GM21825 (cell line): ENCODE measurements around the gene F3.
"Not testable (repeated sequence)": the region's sequence is repeated elsewhere in the genome, so short reads cannot be mapped to it uniquely, and the experiment has no call there.

Experiments
- ATAC-seq: cut with Tn5 transposase; IDR thresholded peaks from one replicate; pipeline ENCODE4 v1.9.1; 2021; ENCODE audit warnings: mild to moderate bottlenecking, moderate library complexity; ENCODE audit not compliant: unreplicated experiment

F3 gene

GRCh38 chr1:94541246-94542087, at the start of gene F3:
F3 (minus strand) TSS chr1:94541759; CDS start chr1:94541636, 123 bp downstream.
- peak; percentile 77 for ATAC-seq

GRCh38 chr1:94590203-94591137, 48.9 kb upstream of the F3 start:
- ATAC-seq = no peak

DNA sequence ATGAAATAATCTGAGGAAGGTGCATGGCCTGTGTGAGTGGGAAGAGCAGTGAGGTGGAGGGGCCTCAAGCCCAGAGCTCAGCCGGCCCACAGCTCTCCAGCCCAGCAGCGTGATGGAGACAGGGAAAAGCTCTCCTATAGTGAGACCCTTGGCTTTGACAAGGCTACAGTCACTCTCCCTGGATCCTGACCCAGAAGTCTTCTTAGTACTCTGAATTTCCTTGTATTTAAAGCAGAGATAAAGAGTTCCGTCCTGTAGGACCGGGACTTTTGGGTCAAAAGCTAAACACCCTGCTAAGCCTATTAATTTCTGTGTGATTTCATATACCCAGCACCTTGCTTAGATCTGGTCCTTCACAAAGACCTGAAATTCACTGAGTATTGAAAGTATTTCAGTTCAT, 48.2 kb upstream of the F3 start:
- ATAC-seq = no peak

DNA sequence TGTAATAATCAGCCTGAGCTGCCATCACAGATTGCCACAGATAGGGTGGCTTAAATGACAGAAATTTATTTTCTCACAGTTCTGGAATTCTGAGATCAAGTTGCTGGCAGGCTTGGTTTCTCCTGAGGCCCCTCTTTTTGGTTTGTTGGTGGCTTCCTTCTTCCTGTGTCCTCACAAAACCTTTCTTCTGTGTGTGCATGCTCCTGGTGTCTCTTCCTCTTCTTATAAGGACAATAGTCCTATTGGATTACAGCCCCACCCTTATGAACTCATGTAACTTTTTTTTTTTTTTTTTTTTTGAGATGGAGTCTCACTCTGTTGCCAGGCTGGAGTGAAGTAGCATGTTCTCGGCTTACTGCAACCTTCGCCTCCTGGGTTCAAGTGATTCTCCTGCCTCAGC, 41.0 kb upstream of the F3 start:
- no peak for ATAC-seq

DNA sequence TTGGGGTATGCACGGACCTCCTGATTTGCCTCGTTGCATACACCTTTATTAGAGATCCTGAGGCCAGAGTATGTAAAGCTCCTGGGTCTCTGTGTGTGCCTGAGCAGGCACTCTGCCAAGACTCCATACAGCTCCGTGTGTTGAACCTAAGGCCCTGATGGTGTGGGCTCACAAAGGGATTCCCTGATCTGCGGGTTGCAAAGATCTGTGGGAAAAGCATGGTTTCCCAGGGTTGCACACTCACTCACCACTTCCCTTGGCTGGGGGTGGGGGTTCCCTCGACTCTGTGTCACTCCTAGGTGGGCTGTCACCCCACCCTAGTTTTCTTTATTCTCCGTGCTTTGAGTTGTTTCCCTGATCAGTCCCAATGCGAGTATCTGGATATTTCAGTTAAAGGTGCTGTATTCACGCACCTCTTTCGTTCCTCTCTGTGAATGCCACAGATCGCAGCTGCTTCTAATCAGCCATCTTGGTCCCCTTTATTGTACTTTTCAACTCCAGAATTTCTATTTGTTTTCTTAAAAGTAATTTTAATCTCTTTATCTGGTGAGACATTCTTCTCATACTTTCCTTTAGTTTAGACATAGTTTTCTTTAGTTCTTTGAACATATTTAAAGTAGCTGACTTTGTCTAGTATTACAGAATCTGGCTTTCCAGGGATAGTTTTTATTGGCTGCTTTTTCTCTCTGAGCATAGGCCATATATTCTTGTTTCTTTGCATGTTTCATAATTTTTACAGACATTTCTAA, 39.0 kb upstream of the F3 start:
- no peak for ATAC-seq

DNA sequence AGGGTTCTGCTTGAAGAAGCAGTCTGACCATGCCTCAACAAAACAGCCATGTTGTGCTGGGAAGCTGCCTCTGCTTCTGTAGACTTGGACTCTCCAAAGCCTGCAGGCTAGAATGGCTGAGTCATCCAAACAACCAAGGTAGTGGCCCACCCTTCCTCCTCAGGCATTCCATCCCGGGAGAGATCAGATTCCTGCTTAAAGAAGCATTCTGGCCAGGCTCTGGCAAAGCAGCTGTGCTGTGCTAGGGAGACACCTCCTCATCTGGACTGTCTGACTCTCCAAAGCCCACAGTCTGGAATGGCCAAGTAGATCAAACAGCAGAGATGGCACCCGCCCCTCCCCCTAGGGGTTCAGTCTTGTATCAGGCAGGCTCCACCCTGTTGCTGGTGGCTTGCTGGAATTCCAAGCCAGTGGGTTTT, 38.3 kb upstream of the F3 start:
- no peak for ATAC-seq

GRCh38 chr1:94578856-94579255, 37.3 kb upstream of the F3 start:
- no peak for ATAC-seq

DNA sequence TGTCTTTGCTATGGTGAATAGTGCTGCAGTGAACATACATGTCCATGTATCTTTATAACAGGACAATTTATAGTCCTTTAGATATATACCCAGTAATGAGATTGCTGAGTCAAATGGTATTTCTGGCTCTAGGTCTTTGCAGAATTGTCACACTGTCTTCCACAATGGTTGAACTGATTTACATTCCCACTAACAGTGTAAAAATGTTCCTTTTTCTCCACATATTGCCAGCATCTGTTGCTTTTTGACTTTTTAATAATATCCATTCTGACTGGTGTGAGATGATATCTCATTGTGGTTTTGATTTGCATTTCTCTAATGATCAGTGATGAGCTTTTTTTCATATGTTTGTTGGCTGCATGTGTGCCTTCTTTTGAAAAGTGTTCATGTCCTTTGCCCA, 32.4 kb upstream of the F3 start:
- ATAC-seq = not testable (repeated sequence)

DNA sequence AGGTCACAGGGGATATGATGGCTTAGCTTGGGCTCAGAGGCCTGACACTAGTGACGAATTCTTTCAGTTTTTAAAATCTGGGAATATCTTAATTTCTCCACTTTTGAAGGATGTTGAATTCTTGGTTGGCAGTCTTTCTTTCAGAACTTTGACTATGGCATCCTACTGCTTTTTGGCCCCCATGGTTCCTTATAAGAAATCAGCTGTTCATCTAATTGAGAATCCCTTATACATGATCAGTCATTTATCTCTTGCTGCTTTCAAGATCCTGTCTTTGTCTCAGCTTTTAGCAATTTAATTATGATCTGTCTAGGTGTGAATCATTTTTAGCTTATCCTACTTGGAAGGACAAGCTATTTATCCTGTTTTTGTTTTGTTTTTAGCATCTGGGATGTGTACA, 31.2 kb upstream of the F3 start:
- ATAC-seq = no peak

DNA sequence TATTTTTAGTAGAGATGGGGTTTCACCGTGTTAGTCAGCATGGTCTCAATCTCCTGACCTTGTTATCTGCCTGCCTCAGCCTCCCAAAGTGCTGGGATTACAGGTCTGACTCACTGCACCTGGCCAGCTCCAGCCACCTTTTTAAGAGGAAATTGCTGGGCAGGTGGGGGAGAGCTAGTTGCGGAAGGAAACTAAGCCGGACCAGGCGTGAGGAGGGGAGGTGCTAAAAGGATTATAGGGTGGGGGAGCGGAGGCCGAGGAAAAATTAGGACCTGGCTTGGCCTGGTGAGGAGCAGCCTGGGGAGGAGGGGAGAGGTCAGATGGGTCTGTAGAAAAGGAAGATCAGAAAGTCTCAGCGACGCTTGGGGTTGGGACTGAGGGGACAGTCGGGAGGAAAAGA, 29.4 kb upstream of the F3 start:
- not testable (repeated sequence) for ATAC-seq

- ATAC-seq = not testable (repeated sequence)
Observed at GRCh38 chr1:94568806-94569205, 27.2 kb upstream of the F3 start.

- ATAC-seq = not testable (repeated sequence)
Observed at GRCh38 chr1:94567975-94568607, 26.5 kb upstream of the F3 start.

DNA sequence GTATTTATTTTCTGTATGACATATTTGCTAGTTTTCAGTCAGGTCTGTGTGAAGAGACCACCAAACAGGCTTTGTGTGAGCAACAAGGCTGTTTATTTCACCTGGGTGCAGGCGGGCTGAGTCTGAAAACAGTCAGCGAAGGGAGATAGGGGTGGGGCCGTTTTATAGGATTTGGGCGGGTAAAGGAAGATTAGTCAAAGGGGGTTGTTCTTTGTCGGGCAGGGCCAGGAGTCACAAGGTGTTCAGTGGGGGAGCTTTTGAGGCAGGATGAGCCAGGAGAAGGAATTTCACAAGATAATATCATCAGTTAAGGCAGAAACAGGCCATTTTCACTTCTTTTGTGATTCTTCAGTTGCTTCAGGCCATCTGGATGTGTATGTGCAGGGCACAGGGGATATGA, 24.9 kb upstream of the F3 start:
- not testable (repeated sequence) for ATAC-seq

DNA sequence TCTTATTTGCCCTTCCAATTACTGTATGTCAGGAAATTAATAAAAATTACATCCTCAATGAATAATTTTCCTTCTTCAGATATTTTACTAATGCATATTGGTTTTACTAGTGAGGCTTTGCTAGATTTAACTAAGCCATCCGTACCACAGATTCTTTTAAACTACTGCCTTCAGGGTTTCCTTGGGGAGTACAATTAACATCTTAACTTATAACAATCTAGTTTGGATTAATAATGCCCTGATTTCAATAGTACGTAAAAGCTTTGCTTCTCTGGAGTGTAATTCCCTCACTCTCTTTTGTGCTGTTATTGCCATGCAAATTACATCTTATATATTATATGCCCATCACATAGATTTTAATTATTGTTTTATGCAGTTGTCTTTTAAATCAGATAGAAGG, 24.3 kb upstream of the F3 start:
- ATAC-seq = no peak

GRCh38 chr1:94562519-94563260, 21.1 kb upstream of the F3 start:
- ATAC-seq = no peak

GRCh38 chr1:94560333-94560732, 18.8 kb upstream of the F3 start:
- no peak for ATAC-seq

DNA sequence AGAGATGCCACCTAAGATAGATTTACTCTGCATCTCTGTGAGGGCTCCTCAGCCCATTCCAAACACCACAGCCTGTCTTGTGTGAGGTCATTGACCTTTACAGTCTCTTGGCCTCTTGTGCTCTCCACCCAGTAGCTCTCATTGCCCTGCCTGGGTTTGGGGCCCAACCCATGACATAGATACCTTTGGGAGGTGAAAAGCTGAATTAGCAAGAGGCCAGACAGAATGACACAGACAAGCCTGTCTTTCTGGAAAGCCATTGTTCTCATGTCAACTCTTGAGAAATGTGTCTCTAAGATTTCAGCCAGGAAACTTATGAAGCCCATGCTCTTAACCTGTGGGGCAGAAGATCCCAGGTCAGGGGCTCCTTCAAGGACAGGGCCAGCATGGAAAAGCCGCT, 18.4 kb upstream of the F3 start:
- no peak for ATAC-seq

DNA sequence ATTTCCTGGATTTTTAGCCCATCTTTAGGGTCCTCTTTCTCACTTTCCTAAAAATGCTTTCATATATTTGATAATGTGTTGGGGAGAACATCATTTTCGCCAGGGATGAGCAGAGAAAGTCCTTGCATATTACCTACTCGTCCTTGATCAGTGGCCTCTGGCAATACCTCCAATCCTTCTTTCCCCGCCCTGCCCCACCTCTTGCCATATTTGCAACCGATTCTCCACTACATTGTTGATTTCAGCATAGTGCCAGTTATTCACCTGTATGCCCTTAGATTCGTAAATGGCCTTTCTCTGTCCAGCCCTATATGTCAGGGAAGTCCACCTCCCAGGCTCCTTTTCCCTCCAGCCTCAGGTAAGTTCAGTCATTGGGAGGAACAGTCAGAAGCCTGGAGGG, 13.5 kb upstream of the F3 start:
- no peak for ATAC-seq

DNA sequence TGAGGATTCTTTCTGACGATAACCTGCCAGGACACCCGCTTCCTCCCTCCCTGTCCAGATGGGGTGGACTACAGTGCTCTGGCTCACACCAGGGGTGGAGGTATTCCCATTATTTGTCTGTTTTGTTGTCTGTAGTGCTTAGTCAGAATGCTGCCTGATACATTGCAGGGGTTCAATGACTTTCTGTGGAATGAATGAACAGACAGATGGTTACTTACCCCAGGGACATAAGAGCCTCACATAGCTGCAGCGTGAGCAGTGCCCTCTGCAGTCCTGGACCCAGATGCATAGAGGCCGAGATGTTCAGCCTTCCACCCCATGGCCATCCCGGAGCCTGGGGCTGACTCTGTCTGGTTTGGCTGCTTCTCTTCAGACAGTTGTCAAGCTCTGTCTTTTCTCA, 13.0 kb upstream of the F3 start:
- ATAC-seq = no peak

DNA sequence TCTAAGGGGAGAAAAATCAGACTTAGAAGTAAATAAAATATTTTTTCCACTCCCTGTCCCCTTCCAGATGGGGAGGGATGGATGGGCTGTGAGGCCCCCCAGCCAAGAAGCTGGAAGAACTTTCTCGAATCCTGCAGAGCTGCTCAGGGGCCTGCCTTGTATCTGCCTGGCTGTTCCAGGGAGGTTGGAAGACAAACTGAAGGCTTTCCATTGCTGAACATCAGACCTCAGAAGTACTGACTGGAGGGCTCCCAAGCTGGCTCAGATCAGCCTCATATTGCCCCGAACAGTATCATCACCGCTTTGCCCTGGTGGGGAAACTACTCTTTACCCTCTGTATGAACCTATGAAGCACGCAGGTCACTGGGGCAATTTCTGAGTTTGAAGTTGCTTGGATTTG, 12.4 kb upstream of the F3 start:
- no peak for ATAC-seq
